Neural progenitor cell (in vitro differentiated cells): ENCODE measurements around the gene ATG10. TPM values are rescaled to one million over a fixed set of nuclear protein-coding genes. Genes with fewer than 3 reads are reported as not detected.
A peak's percentile ranks its signal among the peaks of the same experiment; 100 is the strongest.
"Not testable (repeated sequence)": the region's sequence is repeated elsewhere in the genome, so short reads cannot be mapped to it uniquely, and the experiment has no call there.

ENCODE experiments used
- DNase-seq: peaks from one replicate; pipeline ENCODE4 v3.0.0-alpha.2; 2016; ENCODE audit warnings: low spot score
- H2AFZ ChIP-seq: fragments of 200-600 bp; sonication (generic); replicated peaks from 2 replicates; pipeline ENCODE4 v1.6.1; 2016; ENCODE audit warnings: antibody characterized with exemption
- H3F3A ChIP-seq: fragments of 200-600 bp; sonication (generic); 2 replicates; pipeline ENCODE4 v1.6.1; 2016; ENCODE audit warnings: antibody characterized with exemption, low read depth
- H3K27ac ChIP-seq: fragments of 200-600 bp; sonication (generic); 2 replicates; pipeline ENCODE4 v1.5.1; 2016; ENCODE audit warnings: mild to moderate bottlenecking
- H3K27me3 ChIP-seq: fragments of 200-600 bp; sonication (generic); 2 replicates; pipeline ENCODE4 v1.6.1; 2016; ENCODE audit warnings: mild to moderate bottlenecking, moderate library complexity
- H3K36me3 ChIP-seq: fragments of 200-600 bp; sonication (generic); 2 replicates; pipeline ENCODE4 v1.5.1; 2016
- H3K4me1 ChIP-seq: fragments of 200-600 bp; sonication (generic); 2 replicates; pipeline ENCODE4 v1.6.1; 2016; ENCODE audit warnings: mixed run types
- H3K4me2 ChIP-seq: fragments of 200-600 bp; sonication (generic); 2 replicates; pipeline ENCODE4 v1.6.1; 2016
- H3K4me3 ChIP-seq: fragments of 200-600 bp; sonication (generic); 2 replicates; pipeline ENCODE4 v1.5.1; 2016
- H3K79me2 ChIP-seq: fragments of 200-600 bp; sonication (generic); 2 replicates; pipeline ENCODE4 v1.6.1; 2016; ENCODE audit warnings: low read depth
- H3K9ac ChIP-seq: fragments of 200-600 bp; sonication (generic); 2 replicates; pipeline ENCODE4 v1.6.1; 2016
- H3K9me3 ChIP-seq: fragments of 200-600 bp; sonication (generic); 2 replicates; pipeline ENCODE4 v1.5.1; 2016; ENCODE audit warnings: low read depth
- H4K20me1 ChIP-seq: fragments of 200-600 bp; sonication (generic); 2 replicates; pipeline ENCODE4 v1.6.1; 2016; ENCODE audit warnings: low read depth
- H3K27ac Mint-ChIP-seq: 3 replicates; pipeline ENCODE4 v1.8.0; 2021; ENCODE audit warnings: mixed read lengths
- H3K27me3 Mint-ChIP-seq: 2 replicates; pipeline ENCODE4 v1.8.0; 2022; ENCODE audit warnings: low read depth, mild to moderate bottlenecking, inconsistent platforms, moderate library complexity, mixed read lengths; ENCODE audit not compliant: insufficient read depth
- H3K36me3 Mint-ChIP-seq: 3 replicates; pipeline ENCODE4 v1.8.0; 2021; ENCODE audit warnings: mixed read lengths
- H3K4me1 Mint-ChIP-seq: 3 replicates; pipeline ENCODE4 v1.8.0; 2021; ENCODE audit warnings: mixed read lengths
- H3K4me3 Mint-ChIP-seq: 3 replicates; pipeline ENCODE4 v1.8.0; 2021; ENCODE audit warnings: mild to moderate bottlenecking, moderate library complexity, mixed read lengths
- H3K9me3 Mint-ChIP-seq: 3 replicates; pipeline ENCODE4 v1.8.0; 2020; ENCODE audit warnings: mixed read lengths
- EZH2 ChIP-seq: fragments of 200-600 bp; sonication (generic); IDR thresholded peaks from 2 replicates; pipeline ENCODE4 v1.6.1; 2017; ENCODE audit warnings: antibody characterized with exemption, mild to moderate bottlenecking, moderate library complexity
- EZH2phosphoT487 ChIP-seq: fragments of 200-600 bp; sonication (generic); IDR thresholded peaks from 2 replicates; pipeline ENCODE4 v1.6.1; 2017; ENCODE audit warnings: antibody characterized with exemption
- total RNA-seq: library from RNA; depleted of rRNA; stranded (reverse); fragments of >200 nt; gene quantifications from 2 replicates; pipeline ENCODE4 v1.2.3, GENCODE V29; 2015; ENCODE audit warnings: low replicate concordance
- TF ChIP-seq, protein P1 (sequence below): fragments of 200-600 bp; sonication (generic); IDR thresholded peaks from 2 replicates; pipeline ENCODE4 v1.5.1; 2017; ENCODE audit warnings: antibody characterized with exemption, mild to moderate bottlenecking

Gene ATG10
- total RNA-seq, 1 donor from 2014 or later, result 13.4 TPM

- H3K27me3 ChIP-seq, result no peaks in the 10 kb centered on the region
- no peak overlapping the region for H3K4me3 ChIP-seq
- Mint-ChIP-seq H3K27me3 (no peaks in the 10 kb centered on the region), H3K4me3 (no peak overlapping the region), H3K9me3 (no peaks in the 10 kb centered on the region), H3K36me3 (no peaks in the 10 kb centered on the region), H3K27ac (no peak overlapping the region), H3K4me1 (peaks cover 7% of the 10 kb centered on the region)
- no peak overlapping the region for H3K9ac ChIP-seq
- TF ChIP-seq, protein P1, sequence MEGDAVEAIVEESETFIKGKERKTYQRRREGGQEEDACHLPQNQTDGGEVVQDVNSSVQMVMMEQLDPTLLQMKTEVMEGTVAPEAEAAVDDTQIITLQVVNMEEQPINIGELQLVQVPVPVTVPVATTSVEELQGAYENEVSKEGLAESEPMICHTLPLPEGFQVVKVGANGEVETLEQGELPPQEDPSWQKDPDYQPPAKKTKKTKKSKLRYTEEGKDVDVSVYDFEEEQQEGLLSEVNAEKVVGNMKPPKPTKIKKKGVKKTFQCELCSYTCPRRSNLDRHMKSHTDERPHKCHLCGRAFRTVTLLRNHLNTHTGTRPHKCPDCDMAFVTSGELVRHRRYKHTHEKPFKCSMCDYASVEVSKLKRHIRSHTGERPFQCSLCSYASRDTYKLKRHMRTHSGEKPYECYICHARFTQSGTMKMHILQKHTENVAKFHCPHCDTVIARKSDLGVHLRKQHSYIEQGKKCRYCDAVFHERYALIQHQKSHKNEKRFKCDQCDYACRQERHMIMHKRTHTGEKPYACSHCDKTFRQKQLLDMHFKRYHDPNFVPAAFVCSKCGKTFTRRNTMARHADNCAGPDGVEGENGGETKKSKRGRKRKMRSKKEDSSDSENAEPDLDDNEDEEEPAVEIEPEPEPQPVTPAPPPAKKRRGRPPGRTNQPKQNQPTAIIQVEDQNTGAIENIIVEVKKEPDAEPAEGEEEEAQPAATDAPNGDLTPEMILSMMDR, result no peak
- TF ChIP-seq EZH2, result no peak
- no peak for TF ChIP-seq EZH2phosphoT487
- no peak for DNase-seq
- peak overlapping the region; percentile 42 for H3K4me2 ChIP-seq
- no peaks in the 10 kb centered on the region for H3K36me3 ChIP-seq
- peaks cover 10% of the 10 kb centered on the region for H3F3A ChIP-seq
- H3K27ac ChIP-seq, result no peak overlapping the region
- H3K79me2 ChIP-seq, result no peaks in the 10 kb centered on the region
- peaks cover 25% of the 10 kb centered on the region for H3K4me1 ChIP-seq
- no peak overlapping the region for H2AFZ ChIP-seq
- H4K20me1 ChIP-seq, result no peaks in the 10 kb centered on the region
- no peaks in the 10 kb centered on the region for H3K9me3 ChIP-seq
These were observed 134.9 kb downstream of the ATG10 start for GRCh38 chr5:82106756-82107155.

DNA sequence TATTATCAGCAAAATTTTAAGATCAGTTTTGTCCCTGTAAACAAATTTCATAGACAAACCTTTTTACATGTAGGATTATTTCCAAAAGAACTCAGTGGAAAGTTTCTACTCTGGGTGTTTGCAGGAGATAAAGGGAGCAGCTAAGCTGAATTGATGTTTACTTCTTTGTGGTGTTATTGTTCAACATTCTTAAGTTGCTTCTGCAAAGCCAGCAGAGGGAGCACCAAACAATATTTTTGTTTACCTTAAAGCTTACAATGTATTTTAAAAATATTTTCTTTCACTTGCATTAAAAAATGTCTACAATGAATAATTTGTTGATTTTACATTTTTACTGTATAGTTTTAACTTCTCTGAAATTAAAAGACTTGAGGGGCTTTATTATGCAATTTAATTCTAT lies 135.4 kb downstream of the ATG10 start:
- Histone ChIP-seq H3K9ac (no peak overlapping the region), H3K4me2 (peak overlapping the region; percentile 42), H3K79me2 (no peaks in the 10 kb centered on the region), H3K27ac (no peak overlapping the region), H3K4me3 (no peak overlapping the region), H2AFZ (no peak overlapping the region), H3K27me3 (no peaks in the 10 kb centered on the region), H4K20me1 (no peaks in the 10 kb centered on the region), H3K36me3 (no peaks in the 10 kb centered on the region), H3K9me3 (no peaks in the 10 kb centered on the region), H3F3A (peaks cover 10% of the 10 kb centered on the region), H3K4me1 (peaks cover 25% of the 10 kb centered on the region)
- peak; percentile 59 for DNase-seq
- Mint-ChIP-seq H3K36me3 (no peaks in the 10 kb centered on the region), H3K27me3 (no peaks in the 10 kb centered on the region), H3K9me3 (no peaks in the 10 kb centered on the region), H3K4me1 (peaks cover 7% of the 10 kb centered on the region), H3K27ac (no peak overlapping the region), H3K4me3 (no peak overlapping the region)
- TF ChIP-seq, protein P1, result peak; percentile 66
- TF ChIP-seq EZH2 (no peak), EZH2phosphoT487 (peak; percentile 12)

DNA sequence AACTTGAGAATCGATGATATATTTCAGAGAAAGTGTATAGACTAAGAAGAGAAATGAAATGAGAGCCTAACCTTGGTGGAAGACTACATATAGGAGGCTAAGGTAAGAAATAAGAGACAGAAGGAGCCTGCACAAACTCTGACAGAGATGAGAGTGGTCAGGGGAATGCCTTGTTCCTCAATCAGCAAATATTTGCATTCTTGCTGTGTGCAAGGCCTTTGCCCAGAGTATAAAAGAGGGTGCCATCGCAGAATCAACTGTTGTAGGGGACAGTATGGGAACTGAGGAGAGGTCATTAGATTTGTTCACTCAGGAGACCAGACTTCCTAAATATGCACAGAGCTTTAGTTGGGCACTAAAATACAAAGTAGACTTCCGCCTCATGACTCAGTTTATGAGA lies 137.2 kb downstream of the ATG10 start:
- TF ChIP-seq EZH2phosphoT487, result no peak
- TF ChIP-seq, protein P1, result no peak
- no peak for TF ChIP-seq EZH2
- H3K4me3 Mint-ChIP-seq, result no peak overlapping the region

DNA sequence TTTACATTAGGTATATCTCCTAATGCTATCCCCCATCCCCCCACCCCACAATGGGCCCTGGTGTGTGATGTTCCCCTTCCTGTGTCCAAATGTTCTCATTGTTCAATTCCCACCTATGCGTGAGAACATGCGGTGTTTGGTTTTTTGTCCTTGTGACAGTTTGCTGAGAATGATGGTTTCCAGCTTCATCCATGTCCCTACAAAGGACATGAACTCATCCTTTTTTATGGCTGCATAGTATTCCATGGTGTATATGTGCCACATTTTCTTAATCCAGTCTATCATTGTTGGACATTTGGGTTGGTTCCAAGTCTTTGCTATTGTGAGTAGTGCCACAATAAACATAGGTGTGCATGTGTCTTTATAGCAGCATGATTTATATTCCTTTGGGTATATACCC lies 138.1 kb downstream of the ATG10 start:
- not testable (repeated sequence) for H3K4me3 ChIP-seq, H3K9ac ChIP-seq, H3K27ac ChIP-seq, H3F3A ChIP-seq, H3K36me3 ChIP-seq, H3K4me3 Mint-ChIP-seq, H3K36me3 Mint-ChIP-seq, H3K79me2 ChIP-seq, H3K27me3 Mint-ChIP-seq, H3K27me3 ChIP-seq, H3K9me3 ChIP-seq, H3K27ac Mint-ChIP-seq, H3K4me1 Mint-ChIP-seq, H2AFZ ChIP-seq, DNase-seq, H3K4me2 ChIP-seq, H3K9me3 Mint-ChIP-seq, H4K20me1 ChIP-seq
- peaks cover 25% of the 10 kb centered on the region for H3K4me1 ChIP-seq

More for the DNA sequence above, 137.2 kb downstream of the ATG10 start:
- Histone ChIP-seq H3K27ac (no peak overlapping the region), H3K27me3 (no peaks in the 10 kb centered on the region), H3K4me3 (no peak overlapping the region), H3K4me1 (peaks cover 25% of the 10 kb centered on the region), H4K20me1 (no peaks in the 10 kb centered on the region), H2AFZ (no peak overlapping the region), H3K4me2 (no peak overlapping the region), H3K9ac (no peak overlapping the region), H3K36me3 (no peaks in the 10 kb centered on the region), H3K79me2 (no peaks in the 10 kb centered on the region), H3K9me3 (no peaks in the 10 kb centered on the region), H3F3A (peaks cover 10% of the 10 kb centered on the region)
- Mint-ChIP-seq H3K36me3 (no peaks in the 10 kb centered on the region), H3K4me1 (peaks cover 7% of the 10 kb centered on the region), H3K27ac (no peak overlapping the region), H3K9me3 (no peaks in the 10 kb centered on the region), H3K27me3 (no peaks in the 10 kb centered on the region)
- no peak for DNase-seq
